Measurements from ENCODE around the gene PPWD1. TPM values are rescaled to one million over a fixed set of nuclear protein-coding genes. Genes with fewer than 3 reads are reported as not detected.
"Not testable (repeated sequence)": the region's sequence is repeated elsewhere in the genome, so short reads cannot be mapped to it uniquely, and the experiment has no call there.

The PPWD1 gene
- total and polyA plus RNA-seq, 4 donors = 48.0 to 66.7 (median 53.2) TPM

DNA sequence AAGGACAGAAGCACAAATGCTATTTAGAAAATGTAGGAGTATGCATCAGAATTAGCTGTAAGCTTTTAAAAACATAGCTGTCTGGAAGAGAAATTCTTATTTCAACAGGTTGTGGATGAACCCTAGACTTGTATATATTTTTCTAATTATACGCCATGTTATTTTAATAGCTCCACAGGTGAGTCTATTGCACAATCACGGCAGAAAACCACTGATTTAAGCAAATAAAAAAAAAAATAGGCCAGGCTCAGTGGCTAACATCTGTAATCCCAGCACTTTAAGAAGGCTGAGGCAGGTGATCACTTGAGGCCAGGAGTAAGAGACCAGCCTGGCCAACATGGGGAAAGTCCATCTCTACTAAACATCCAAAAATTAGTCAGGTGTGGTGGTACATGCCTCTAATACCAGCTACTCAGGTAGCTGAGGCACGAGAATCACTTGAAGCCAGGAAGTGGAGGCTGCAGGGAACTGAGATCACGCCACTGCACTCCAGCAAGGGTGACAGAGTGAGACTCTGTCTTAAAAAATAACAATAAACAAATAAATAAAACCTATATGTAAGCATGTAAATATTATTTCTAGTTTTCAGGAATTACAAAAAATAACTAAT is 49.3 kb downstream of the PPWD1 start:
- H3K4me3 ChIP-seq (ENCODE audit: low read depth, low read length) = no peak overlapping the region
- H3K36me3 ChIP-seq (ENCODE audit: control insufficient read depth, insufficient read depth, low read length) = peaks cover 23% of the 10 kb centered on the region
- no CpG with 5 or more reads among the region's 4 CpGs for WGBS (ENCODE audit: insufficient coverage)
- no peaks in the 10 kb centered on the region for H3K4me1 ChIP-seq (ENCODE audit: control insufficient read depth, insufficient read depth, low read length)
- H3K9me3 ChIP-seq (ENCODE audit: control insufficient read depth, insufficient read depth, low read length) = no peaks in the 10 kb centered on the region
- no peak for DNase-seq (ENCODE audit: low read depth in 4 of 6, low spot score in 6 of 6)
- no peak overlapping the region for H3K27ac ChIP-seq (ENCODE audit: low read depth, low read length)
- H3K27me3 ChIP-seq (ENCODE audit: control insufficient read depth, insufficient read depth, low read length) = no peaks in the 10 kb centered on the region

DNA sequence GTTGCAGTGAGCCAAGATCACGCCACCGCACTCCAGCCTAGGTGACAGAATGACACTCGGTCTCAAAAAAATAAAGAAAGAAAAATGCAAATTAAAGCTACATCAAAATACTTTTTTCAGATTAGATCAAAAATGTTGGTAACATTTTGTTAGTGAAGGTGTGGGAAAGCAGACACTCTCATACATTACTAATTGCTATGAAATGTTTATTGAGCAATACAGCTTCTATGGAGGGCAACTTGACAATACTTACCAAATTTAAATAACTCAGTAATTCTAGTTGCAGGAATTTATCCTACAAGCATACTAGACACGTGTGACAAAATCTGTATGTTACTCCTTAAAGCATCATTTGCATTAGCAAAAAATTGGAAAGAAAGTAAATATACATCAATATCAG is 56.9 kb downstream of the PPWD1 start:
- Histone ChIP-seq H3K4me3 (ENCODE audit: low read depth, low read length) (no peak overlapping the region), H3K27ac (ENCODE audit: low read depth, low read length) (no peak overlapping the region), H3K9me3 (ENCODE audit: control insufficient read depth, insufficient read depth, low read length) (no peaks in the 10 kb centered on the region), H3K36me3 (ENCODE audit: control insufficient read depth, insufficient read depth, low read length) (peaks cover 8% of the 10 kb centered on the region), H3K4me1 (ENCODE audit: control insufficient read depth, insufficient read depth, low read length) (no peaks in the 10 kb centered on the region), H3K27me3 (ENCODE audit: control insufficient read depth, insufficient read depth, low read length) (no peaks in the 10 kb centered on the region)
- DNase-seq (ENCODE audit: low read depth in 4 of 6, low spot score in 6 of 6) = no peak
- no CpG with 5 or more reads among the region's 4 CpGs for WGBS (ENCODE audit: insufficient coverage)

DNA sequence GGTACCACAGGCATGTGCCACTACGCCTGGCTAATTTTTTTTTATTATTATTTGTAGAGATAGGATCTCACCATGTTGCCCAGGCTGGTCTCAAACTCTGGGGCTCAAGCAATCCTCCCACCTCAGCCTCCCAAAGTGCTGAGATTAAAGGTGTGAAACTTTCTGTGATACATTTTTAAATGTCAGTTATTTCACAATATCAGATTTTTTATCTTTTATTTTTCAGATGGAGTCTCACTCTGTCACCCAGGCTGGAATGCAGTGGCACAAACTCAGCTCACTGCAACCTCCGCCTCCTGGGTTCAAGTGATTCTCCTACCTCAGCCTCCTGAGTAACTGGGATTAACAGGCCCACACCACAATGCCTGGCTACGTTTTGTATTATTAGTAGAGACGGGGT is 58.9 kb downstream of the PPWD1 start:
- not testable (repeated sequence) for H3K27me3 ChIP-seq (ENCODE audit: control insufficient read depth, insufficient read depth, low read length); H3K27ac ChIP-seq (ENCODE audit: low read depth, low read length); H3K4me3 ChIP-seq (ENCODE audit: low read depth, low read length); H3K4me1 ChIP-seq (ENCODE audit: control insufficient read depth, insufficient read depth, low read length); H3K36me3 ChIP-seq (ENCODE audit: control insufficient read depth, insufficient read depth, low read length); DNase-seq (ENCODE audit: low read depth in 4 of 6, low spot score in 6 of 6); H3K9me3 ChIP-seq (ENCODE audit: control insufficient read depth, insufficient read depth, low read length)
- 96% methylated on average over 3 of the region's 4 CpGs for WGBS (ENCODE audit: insufficient coverage)

DNA sequence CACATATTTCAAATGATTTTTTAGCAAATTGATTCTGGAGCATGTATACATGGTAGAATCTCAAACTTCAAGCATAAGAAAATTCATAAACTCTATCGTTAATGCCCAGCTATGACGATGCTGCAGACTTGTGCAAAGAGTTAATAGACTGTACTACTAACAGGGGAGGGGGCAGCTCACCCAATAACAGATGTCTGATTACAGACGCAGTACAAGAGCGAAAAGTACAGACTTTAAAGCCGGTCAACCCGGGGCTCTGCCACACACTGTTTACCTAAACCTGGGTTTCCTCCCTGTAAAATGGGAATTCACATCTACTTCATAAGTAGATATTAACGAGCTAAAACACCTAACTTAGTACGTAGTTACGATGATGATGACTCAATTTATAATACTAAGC is 60.4 kb downstream of the PPWD1 start:
- H3K27me3 ChIP-seq (ENCODE audit: control insufficient read depth, insufficient read depth, low read length) = no peaks in the 10 kb centered on the region
- 30% methylated on average over 2 of the region's 9 CpGs for WGBS (ENCODE audit: insufficient coverage)
- H3K9me3 ChIP-seq (ENCODE audit: control insufficient read depth, insufficient read depth, low read length) = no peaks in the 10 kb centered on the region
- peak overlapping the region; percentile 98 for H3K4me3 ChIP-seq (ENCODE audit: low read depth, low read length)
- peak overlapping the region; percentile 82 for H3K27ac ChIP-seq (ENCODE audit: low read depth, low read length)
- DNase-seq (ENCODE audit: low read depth in 4 of 6, low spot score in 6 of 6) = peak in 1 of 6 donors; percentile 2
- peaks cover 2% of the 10 kb centered on the region for H3K36me3 ChIP-seq (ENCODE audit: control insufficient read depth, insufficient read depth, low read length)
- H3K4me1 ChIP-seq (ENCODE audit: control insufficient read depth, insufficient read depth, low read length) = peaks cover 9% of the 10 kb centered on the region

DNA sequence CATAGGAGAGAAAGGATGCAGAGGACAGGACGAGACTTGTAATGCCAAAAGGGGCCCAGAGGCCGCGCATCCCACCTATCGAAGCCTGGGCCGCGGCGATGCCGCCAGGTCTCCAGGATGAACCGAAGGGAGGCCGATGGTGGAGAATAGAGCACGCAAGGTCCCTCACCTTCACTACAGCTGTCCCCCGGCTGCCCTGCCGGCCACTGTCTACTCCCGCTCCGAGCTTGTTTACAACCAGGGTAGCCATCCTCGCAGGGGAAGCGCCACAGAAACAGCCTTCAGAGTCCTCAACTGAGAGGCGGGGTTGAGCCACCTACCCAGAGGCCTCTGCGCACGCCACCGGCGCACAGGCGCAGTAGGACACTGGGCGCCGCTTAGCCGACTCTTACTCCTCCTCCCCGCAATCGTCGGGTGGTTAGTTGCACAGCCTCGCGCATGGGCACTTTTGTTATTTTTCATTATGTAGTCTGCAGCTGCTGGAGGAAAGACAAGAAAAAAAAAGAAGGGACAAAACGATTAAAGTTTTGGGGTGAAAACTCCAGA is 61.0 kb downstream of the PPWD1 start, which contains the start of gene TRIM23:
TSS of gene TRIM23 (minus strand) at position 309 of the 546 bp plus-strand sequence. CDS start at position 250, 59 bp downstream.
- peak; percentile 85 to 98 (median 93) for DNase-seq (ENCODE audit: low read depth in 4 of 6, low spot score in 6 of 6)
- WGBS (ENCODE audit: insufficient coverage) = 0% methylated on average over 27 of the region's 32 CpGs
- Histone ChIP-seq H3K27ac (ENCODE audit: low read depth, low read length) (peak within 1 kb of the TSS; percentile 82), H3K9me3 (ENCODE audit: control insufficient read depth, insufficient read depth, low read length) (no peaks in the 10 kb centered on the region), H3K36me3 (ENCODE audit: control insufficient read depth, insufficient read depth, low read length) (peaks cover 5% of the 10 kb centered on the region), H3K27me3 (ENCODE audit: control insufficient read depth, insufficient read depth, low read length) (no peaks in the 10 kb centered on the region), H3K4me3 (ENCODE audit: low read depth, low read length) (peak within 1 kb of the TSS; percentile 98), H3K4me1 (ENCODE audit: control insufficient read depth, insufficient read depth, low read length) (peaks cover 9% of the 10 kb centered on the region)

DNA sequence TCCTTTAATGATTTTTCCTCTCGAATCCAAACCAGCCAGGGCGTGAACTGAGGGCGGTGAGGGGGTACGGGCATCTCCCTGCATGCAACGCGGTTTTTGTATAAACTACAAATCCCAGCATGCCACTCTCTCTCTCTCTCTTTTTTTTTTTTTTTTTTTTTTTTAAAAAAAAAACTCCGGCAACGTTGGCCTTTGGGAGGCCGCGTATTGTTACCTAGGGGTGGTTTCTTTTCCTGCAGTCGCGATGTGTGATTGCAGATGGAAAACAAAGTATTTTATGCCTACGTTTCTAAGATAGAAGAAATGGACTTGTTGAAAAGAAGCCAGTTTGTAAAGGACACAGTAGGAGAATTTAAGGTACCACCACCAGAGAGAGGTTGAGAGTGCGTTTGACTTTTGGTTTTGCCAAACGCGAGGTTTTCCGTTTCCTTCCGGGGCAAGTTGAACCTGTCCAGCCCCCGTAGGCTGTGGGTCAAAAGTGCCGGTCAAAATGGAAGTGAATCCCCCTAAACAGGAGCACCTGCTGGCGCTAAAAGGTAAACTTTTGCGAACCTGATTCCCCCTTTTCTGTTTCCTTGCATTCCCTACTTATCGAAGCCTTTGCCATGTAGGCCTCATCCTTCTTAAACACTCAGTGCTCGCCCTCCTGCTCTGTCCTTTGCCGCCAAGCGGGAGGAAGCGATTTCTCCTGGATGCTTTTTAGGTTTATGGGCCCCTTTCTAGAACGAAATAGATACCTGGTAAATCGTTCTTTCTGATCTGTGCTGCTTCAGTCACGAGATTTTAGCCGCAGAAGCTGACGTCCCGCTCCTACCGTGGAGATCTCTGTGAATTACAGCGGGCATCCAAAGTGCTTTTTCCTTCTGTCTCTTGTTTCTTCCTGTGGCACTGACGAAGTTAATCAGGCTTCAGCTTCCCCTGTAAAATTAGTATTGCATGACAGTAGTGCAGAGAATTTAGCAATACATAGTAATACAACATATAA is 61.8 kb downstream of the PPWD1 start, which contains the start of the genes SHLD3 and TRAPPC13:
TSS of gene SHLD3 (plus strand) at position 457 of the 985 bp plus-strand sequence. CDS start 4,561 bp downstream, outside the sequence.
TSS of gene TRAPPC13 (plus strand) at position 457 of the 985 bp plus-strand sequence. CDS start at position 491, 34 bp downstream.
- Histone ChIP-seq H3K9me3 (ENCODE audit: control insufficient read depth, insufficient read depth, low read length) (no peaks in the 10 kb centered on the region), H3K4me1 (ENCODE audit: control insufficient read depth, insufficient read depth, low read length) (peaks cover 9% of the 10 kb centered on the region), H3K36me3 (ENCODE audit: control insufficient read depth, insufficient read depth, low read length) (peaks cover 5% of the 10 kb centered on the region), H3K27me3 (ENCODE audit: control insufficient read depth, insufficient read depth, low read length) (no peaks in the 10 kb centered on the region), H3K4me3 (ENCODE audit: low read depth, low read length) (peak within 1 kb of the TSS; percentile 98), H3K27ac (ENCODE audit: low read depth, low read length) (peak within 1 kb of the TSS; percentile 82)
- peak; percentile 86 to 98 (median 93) for DNase-seq (ENCODE audit: low read depth in 4 of 6, low spot score in 6 of 6)
- WGBS (ENCODE audit: insufficient coverage) = under 1% methylated on average over 26 of the region's 36 CpGs

DNA sequence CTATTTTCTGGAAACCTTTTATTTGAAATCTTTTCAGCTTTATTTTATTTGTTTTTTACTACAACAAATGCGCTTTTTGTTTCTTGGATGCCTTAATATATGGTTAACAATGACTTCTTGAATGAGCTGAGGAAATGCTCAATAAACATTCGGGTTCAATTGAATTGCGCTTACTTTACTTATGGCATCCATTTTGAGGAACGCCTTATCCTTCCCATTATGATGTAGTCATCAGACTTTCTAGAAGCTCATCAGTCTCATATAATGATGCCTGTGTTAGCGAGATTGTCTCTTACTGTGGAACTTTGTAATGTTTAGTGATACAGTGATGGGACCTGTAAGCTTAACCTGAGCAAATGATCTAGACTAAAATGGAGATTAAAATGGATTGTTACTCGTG is 62.6 kb downstream of the PPWD1 start:
- Histone ChIP-seq H3K36me3 (ENCODE audit: control insufficient read depth, insufficient read depth, low read length) (peaks cover 5% of the 10 kb centered on the region), H3K4me3 (ENCODE audit: low read depth, low read length) (peak overlapping the region; percentile 98), H3K27me3 (ENCODE audit: control insufficient read depth, insufficient read depth, low read length) (no peaks in the 10 kb centered on the region), H3K27ac (ENCODE audit: low read depth, low read length) (no peak overlapping the region), H3K4me1 (ENCODE audit: control insufficient read depth, insufficient read depth, low read length) (peaks cover 9% of the 10 kb centered on the region), H3K9me3 (ENCODE audit: control insufficient read depth, insufficient read depth, low read length) (no peaks in the 10 kb centered on the region)
- no CpG with 5 or more reads among the region's 6 CpGs for WGBS (ENCODE audit: insufficient coverage)
- peak in 2 of 6 donors; percentile 2 to 3 for DNase-seq (ENCODE audit: low read depth in 4 of 6, low spot score in 6 of 6)

DNA sequence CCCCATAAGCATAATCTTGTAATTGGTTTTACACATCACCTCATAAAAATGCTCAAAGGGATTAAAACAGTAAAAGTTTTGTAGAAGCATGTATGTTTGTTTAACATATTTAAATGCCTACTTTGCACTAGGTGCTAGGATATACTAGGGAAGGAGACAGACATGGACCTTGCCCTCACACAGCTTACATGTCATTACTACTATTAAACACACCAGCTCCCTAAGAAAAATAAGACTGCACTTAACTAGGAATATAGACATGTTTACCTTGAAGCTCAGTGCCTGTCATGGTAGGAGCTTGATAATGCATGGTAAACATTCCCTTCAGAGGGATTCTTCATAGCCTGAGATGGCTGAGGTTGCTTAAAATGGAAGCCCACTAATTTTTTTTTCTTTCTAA is 67.9 kb downstream of the PPWD1 start:
- Histone ChIP-seq H3K4me3 (ENCODE audit: low read depth, low read length) (no peak overlapping the region), H3K36me3 (ENCODE audit: control insufficient read depth, insufficient read depth, low read length) (peaks cover 6% of the 10 kb centered on the region), H3K27me3 (ENCODE audit: control insufficient read depth, insufficient read depth, low read length) (no peaks in the 10 kb centered on the region), H3K9me3 (ENCODE audit: control insufficient read depth, insufficient read depth, low read length) (no peaks in the 10 kb centered on the region), H3K27ac (ENCODE audit: low read depth, low read length) (no peak overlapping the region), H3K4me1 (ENCODE audit: control insufficient read depth, insufficient read depth, low read length) (peaks cover 9% of the 10 kb centered on the region)
- no peak for DNase-seq (ENCODE audit: low read depth in 4 of 6, low spot score in 6 of 6)
